Measurements from ENCODE around the gene CNOT6L. TPM values are rescaled to one million over a fixed set of nuclear protein-coding genes. Genes with fewer than 3 reads are reported as not detected.

CNOT6L gene
- total and polyA plus RNA-seq, 2 of the 13 experiments (the other 11 are each of a cell fraction or from before 2014, with no cell fraction given): 7.9 to 13.5 TPM

GRCh38 chr4:77862478-77863216 is 43.5 kb upstream of the CNOT6L start, which contains the start of gene MRPL1 (continued):
- TF ChIP-seq THAP9 (CRISPR knock-in tag; IDR thresholded peaks at IDR 0.05; ENCODE audit: borderline replicate concordance): peak; percentile 90
- peak; percentile 62 for TF ChIP-seq ZFY (CRISPR knock-in tag; IDR thresholded peaks at IDR 0.05)
- no peak for TF ChIP-seq LCORL (IDR thresholded peaks at IDR 0.05)
- TF ChIP-seq LCORL (CRISPR knock-in tag; IDR thresholded peaks at IDR 0.05): peak; percentile 48; the same call in 1 of the 2 replicates
- 0 out of 2 replicates have a peak, but pooled peaks have one; percentile 65 for TF ChIP-seq ZNF337 (CRISPR knock-in tag; IDR thresholded peaks at IDR 0.05; ENCODE audit: borderline replicate concordance, low read depth)
- no peak for TF ChIP-seq HNF4A (CRISPR knock-in tag; IDR thresholded peaks at IDR 0.05)
- TF ChIP-seq PBX3 (CRISPR knock-in tag; IDR thresholded peaks at IDR 0.05; ENCODE audit: borderline replicate concordance): no peak
- TF ChIP-seq ATF1 (CRISPR knock-in tag; IDR thresholded peaks at IDR 0.05): peak; percentile 73
- TF ChIP-seq DNMT3B (CRISPR knock-in tag; conservative IDR thresholded peaks at IDR 0.05): no peak
- TF ChIP-seq ZHX2 (IDR thresholded peaks at IDR 0.05; ENCODE audit: low read depth): peak; percentile 69; the same call in 1 of the 2 replicates
- no peak for TF ChIP-seq ZHX2 (CRISPR knock-in tag; IDR thresholded peaks at IDR 0.05; ENCODE audit: borderline replicate concordance)
- TF ChIP-seq TGIF2 (CRISPR knock-in tag; IDR thresholded peaks at IDR 0.05): peak; percentile 80; the same call in 1 of the 2 replicates
- no peak for TF ChIP-seq ZNF549 (CRISPR knock-in tag; IDR thresholded peaks at IDR 0.05)
- TF ChIP-seq NFE2L1 (CRISPR knock-in tag; IDR thresholded peaks at IDR 0.05; ENCODE audit: borderline replicate concordance): no peak
- TF ChIP-seq RBM22 (optimal IDR thresholded peaks at IDR 0.05; ENCODE audit: low read length): peak; percentile 58
